AG04450 (cell line): Measurements from ENCODE around the gene HHIP. TPM values are rescaled to one million over a fixed set of nuclear protein-coding genes. Genes with fewer than 3 reads are reported as not detected.
"Not testable (repeated sequence)": the region's sequence is repeated elsewhere in the genome, so short reads cannot be mapped to it uniquely, and the experiment has no call there.

Experiments used
- CTCF ChIA-PET: fragments of 300-600, 350-600 bp; formaldehyde crosslinking; extraction: SDS; loops from one replicate; lab custom pipeline; 2022; ENCODE audit warnings: antibody characterized with exemption, inconsistent platforms; lab: Charles Lee
- POLR2A ChIA-PET: fragments of 350-600 bp; formaldehyde crosslinking; extraction: SDS; loops from one replicate; lab custom pipeline; 2021; ENCODE audit warnings: antibody characterized with exemption, inconsistent platforms; lab: Yijun Ruan, JAX
- DNase-seq: peaks from one replicate; pipeline ENCODE4 v3.0.0-alpha.2; 2011; ENCODE audit warnings: low read depth, low spot score
- H3K27ac ChIP-seq: one replicate; pipeline ENCODE4 v1.5.1; 2012; ENCODE audit warnings: low read depth, low read length, control low read depth
- H3K27me3 ChIP-seq: one replicate; pipeline ENCODE4 v1.6.0; 2012; ENCODE audit warnings: low read length; ENCODE audit not compliant: control insufficient read depth, insufficient read depth
- H3K4me3 ChIP-seq: 2 replicates; pipeline ENCODE4 v1.5.1; 2011; ENCODE audit warnings: mild to moderate bottlenecking, low read depth, low read length, control low read depth
- H3K9me3 ChIP-seq: 2 replicates; pipeline ENCODE4 v1.5.1; 2012; ENCODE audit warnings: low read length; ENCODE audit not compliant: control insufficient read depth, insufficient read depth
- polyA plus RNA-seq: library from polyadenylated mRNA; depleted of rRNA; stranded (reverse); fragments of >200 nt; gene quantifications from 2 replicates; pipeline ENCODE4 v1.2.3, GENCODE V29; 2011
- TF ChIP-seq, protein P1 (sequence below): IDR thresholded peaks from 2 replicates; pipeline ENCODE4 v1.5.1; 2011; ENCODE audit warnings: low read depth, low read length, control low read depth, inconsistent platforms

HHIP gene
- polyA plus RNA-seq, 1 experiment: 3.6 TPM

DNA sequence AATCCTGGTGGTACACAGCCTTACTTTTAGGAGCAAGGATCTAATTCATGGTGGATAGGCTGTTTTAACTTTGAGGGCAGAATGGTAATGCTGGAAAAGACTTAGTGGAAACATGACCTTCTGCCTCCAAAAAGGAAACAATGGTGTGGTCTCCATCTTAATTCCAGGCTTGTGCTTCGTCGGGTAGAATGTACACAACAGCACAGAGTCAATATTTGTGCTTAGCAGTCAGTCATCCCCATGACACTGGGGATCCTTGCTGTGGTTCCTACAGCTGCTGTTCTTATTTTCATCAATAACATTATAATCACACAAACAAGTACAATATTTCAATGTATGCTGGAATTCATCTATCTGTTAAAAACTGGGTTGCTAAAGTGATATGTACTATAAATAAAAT, 104.4 kb downstream of the HHIP start:
- TF ChIP-seq, protein P1, sequence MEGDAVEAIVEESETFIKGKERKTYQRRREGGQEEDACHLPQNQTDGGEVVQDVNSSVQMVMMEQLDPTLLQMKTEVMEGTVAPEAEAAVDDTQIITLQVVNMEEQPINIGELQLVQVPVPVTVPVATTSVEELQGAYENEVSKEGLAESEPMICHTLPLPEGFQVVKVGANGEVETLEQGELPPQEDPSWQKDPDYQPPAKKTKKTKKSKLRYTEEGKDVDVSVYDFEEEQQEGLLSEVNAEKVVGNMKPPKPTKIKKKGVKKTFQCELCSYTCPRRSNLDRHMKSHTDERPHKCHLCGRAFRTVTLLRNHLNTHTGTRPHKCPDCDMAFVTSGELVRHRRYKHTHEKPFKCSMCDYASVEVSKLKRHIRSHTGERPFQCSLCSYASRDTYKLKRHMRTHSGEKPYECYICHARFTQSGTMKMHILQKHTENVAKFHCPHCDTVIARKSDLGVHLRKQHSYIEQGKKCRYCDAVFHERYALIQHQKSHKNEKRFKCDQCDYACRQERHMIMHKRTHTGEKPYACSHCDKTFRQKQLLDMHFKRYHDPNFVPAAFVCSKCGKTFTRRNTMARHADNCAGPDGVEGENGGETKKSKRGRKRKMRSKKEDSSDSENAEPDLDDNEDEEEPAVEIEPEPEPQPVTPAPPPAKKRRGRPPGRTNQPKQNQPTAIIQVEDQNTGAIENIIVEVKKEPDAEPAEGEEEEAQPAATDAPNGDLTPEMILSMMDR: no peak
- DNase-seq: no peak
- CTCF ChIA-PET: no interaction called here
- Histone ChIP-seq H3K27ac (no peak overlapping the region), H3K9me3 (no peaks in the 10 kb centered on the region), H3K4me3 (no peak overlapping the region), H3K27me3 (no peaks in the 10 kb centered on the region)
- POLR2A ChIA-PET: no interaction called here

DNA sequence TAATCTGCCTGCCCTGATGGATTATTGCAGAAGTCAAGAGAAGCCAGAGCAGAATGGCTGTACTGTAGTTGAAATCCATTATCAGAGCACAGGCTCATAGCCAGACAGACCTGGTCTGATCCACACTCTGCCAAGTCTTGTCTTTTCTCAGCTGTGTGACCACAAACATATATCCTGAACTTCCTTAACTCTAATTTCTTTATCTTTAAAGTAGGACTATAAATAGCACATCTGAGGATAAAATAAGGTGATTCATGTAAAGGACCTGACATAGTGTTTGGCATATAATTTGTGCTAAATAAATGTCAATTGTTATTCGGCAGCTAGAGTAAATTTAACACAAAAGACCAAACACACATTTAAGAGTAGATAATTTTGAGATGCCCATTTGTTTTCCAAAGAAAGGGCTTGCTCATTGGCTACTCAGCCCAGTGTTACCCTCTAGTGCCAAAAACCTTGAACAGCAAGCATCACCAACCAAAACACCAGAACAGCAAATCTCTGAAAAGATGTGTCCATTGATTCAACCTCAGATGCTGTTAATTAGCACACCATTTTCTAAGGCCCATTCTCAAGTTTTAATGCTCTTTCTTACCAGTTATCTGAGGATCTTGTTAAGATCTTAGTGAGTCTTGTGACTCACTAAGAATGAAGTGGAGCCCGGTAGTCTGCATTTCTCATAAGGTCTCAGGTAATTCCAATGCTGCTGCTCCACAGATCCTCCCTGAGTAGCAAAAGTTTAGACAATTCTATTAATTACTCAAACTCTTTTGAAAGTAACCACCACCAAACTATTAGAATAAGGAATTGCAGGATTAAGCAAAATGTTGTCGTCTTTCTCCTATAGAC, 108.8 kb downstream of the HHIP start:
- H3K9me3 ChIP-seq: no peaks in the 10 kb centered on the region
- H3K27me3 ChIP-seq: no peaks in the 10 kb centered on the region
- TF ChIP-seq, protein P1: peak; percentile 73
- CTCF ChIA-PET: interaction anchor here (0.9 kb wide), 1 partner anchor 581 kb away, joined by 3 read pairs; no protein-coding TSS in a partner anchor
- DNase-seq: no peak
- no peak overlapping the region for H3K4me3 ChIP-seq
- POLR2A ChIA-PET: no interaction called here
- H3K27ac ChIP-seq: no peak overlapping the region

DNA sequence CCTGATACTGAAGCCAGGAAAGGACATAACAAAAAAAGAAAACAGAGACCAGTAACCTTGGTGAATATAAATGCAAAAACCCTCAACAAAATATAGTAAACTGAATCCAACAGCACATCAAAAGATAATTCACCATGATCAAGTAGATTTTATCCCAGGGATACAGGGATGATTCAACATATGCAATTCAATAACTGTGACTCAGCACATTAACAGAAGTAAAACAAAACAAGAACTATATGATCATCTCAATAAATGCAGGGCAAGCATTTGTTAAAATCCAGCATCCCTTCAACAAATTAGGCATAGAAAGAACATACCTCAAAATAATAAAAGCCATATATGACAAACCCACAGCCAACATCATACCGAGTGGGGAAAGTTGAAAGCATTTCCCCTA, 112.0 kb downstream of the HHIP start:
- ChIA-PET POLR2A (no interaction called here), CTCF (no interaction called here)
- DNase-seq: no peak
- TF ChIP-seq, protein P1: no peak
- Histone ChIP-seq H3K9me3 (no peaks in the 10 kb centered on the region), H3K27me3 (no peaks in the 10 kb centered on the region), H3K27ac (no peak overlapping the region), H3K4me3 (no peak overlapping the region)

DNA sequence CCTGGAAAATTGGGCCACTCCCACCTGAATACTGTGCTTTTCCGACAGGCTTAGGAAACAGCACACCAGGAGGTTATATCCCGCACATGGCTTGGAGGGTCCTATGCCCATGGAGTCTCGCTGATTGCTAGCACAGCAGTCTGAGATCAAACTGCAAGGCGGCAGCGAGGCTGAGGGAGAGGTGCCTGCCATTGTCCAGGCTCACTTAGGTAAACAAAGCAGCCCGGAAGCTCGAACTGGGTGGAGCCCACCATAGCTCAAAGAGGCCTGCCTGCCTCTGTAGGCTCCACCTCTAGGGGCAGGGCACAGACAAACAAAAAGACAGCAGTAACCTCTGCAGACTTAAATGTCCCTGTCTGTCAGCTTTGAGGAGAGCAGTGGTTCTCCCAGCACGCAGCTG, 122.9 kb downstream of the HHIP start:
- H3K27ac ChIP-seq, CTCF ChIA-PET, POLR2A ChIA-PET: not testable (repeated sequence)

DNA sequence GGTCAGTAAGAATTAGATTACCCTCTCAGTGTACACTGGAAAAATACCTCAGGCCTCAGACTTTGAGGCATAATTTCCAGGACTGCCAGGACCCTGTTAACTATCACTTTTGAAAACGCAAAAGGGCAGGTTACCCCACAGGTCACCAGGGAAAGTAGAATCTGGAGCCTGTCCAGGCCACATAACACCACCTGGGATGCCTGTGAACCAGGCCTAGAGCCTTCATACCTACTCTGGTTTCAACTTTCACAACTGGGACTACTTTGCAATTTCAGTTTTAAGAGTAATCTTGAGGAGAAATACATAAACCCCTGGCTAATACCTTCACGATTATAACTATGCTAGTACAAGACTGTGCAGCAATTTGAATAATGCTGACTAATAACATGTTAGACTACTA, 132.4 kb downstream of the HHIP start:
- no peak for DNase-seq
- Histone ChIP-seq H3K27ac (no peak overlapping the region), H3K4me3 (no peak overlapping the region), H3K27me3 (no peaks in the 10 kb centered on the region), H3K9me3 (no peaks in the 10 kb centered on the region)
- CTCF ChIA-PET: no interaction called here
- TF ChIP-seq, protein P1: no peak
- POLR2A ChIA-PET: no interaction called here

More for the DNA sequence above, 122.9 kb downstream of the HHIP start:
- DNase-seq, H3K4me3 ChIP-seq, H3K9me3 ChIP-seq, H3K27me3 ChIP-seq: not testable (repeated sequence)
